Astrocyte (in vitro differentiated cells and primary cell): ENCODE data around the gene FAM110A. TPM values are rescaled to one million over a fixed set of nuclear protein-coding genes. Genes with fewer than 3 reads are reported as not detected.

Experiments
- DNase-seq: peaks from one replicate; pipeline ENCODE4 v3.0.0-alpha.2; 2010; ENCODE audit warnings: low read depth
- FAIRE-seq: peaks from 2 replicates; lab custom pipeline; 2011; peaks lifted over from hg19 to GRCh38; lab: Jason Lieb, UNC
- H2AFZ ChIP-seq: 2 replicates; pipeline ENCODE4 v1.6.0; 2012; ENCODE audit warnings: low read depth, low read length, inconsistent platforms
- H3K27ac ChIP-seq: 2 replicates; pipeline ENCODE4 v1.5.1; 2011; ENCODE audit warnings: low read depth, low read length, inconsistent platforms
- H3K27me3 ChIP-seq: 2 replicates; pipeline ENCODE4 v1.6.0; 2011; ENCODE audit warnings: low read length, inconsistent platforms; ENCODE audit not compliant: insufficient read depth
- H3K36me3 ChIP-seq: 2 replicates; pipeline ENCODE4 v1.5.1; 2011; ENCODE audit warnings: low read length, inconsistent platforms; ENCODE audit not compliant: insufficient read depth
- H3K4me1 ChIP-seq: 2 replicates; pipeline ENCODE4 v1.5.1; 2011; ENCODE audit warnings: low read length, inconsistent platforms; ENCODE audit not compliant: insufficient read depth
- H3K4me2 ChIP-seq: 2 replicates; pipeline ENCODE4 v1.6.0; 2012; ENCODE audit warnings: low read length, inconsistent platforms
- H3K4me3 ChIP-seq: 2 replicates; pipeline ENCODE4 v1.5.1; 2011; ENCODE audit warnings: low read depth, mild to moderate bottlenecking, low read length, inconsistent platforms; ENCODE audit not compliant: insufficient read depth
- H3K79me2 ChIP-seq: 2 replicates; pipeline ENCODE4 v1.6.0; 2012; ENCODE audit warnings: mild to moderate bottlenecking, low read length, inconsistent platforms; ENCODE audit not compliant: insufficient read depth
- H3K9ac ChIP-seq: 2 replicates; pipeline ENCODE4 v1.6.0; 2012; ENCODE audit warnings: mild to moderate bottlenecking, low read length, inconsistent platforms
- H3K9me3 ChIP-seq: 2 replicates; pipeline ENCODE4 v1.5.1; 2012; ENCODE audit warnings: low read depth, mild to moderate bottlenecking, low read length, inconsistent platforms; ENCODE audit not compliant: insufficient read depth
- H4K20me1 ChIP-seq: 2 replicates; pipeline ENCODE4 v1.6.0; 2012; ENCODE audit warnings: low read length, inconsistent platforms; ENCODE audit not compliant: insufficient read depth
- H3K27ac Mint-ChIP-seq: one replicate; pipeline ENCODE4 v1.8.0; 2021; ENCODE audit warnings: mild to moderate bottlenecking, mixed read lengths; ENCODE audit not compliant: unreplicated experiment
- H3K27me3 Mint-ChIP-seq: one replicate; pipeline ENCODE4 v1.8.0; 2021; ENCODE audit warnings: low read depth, mixed read lengths; ENCODE audit not compliant: unreplicated experiment
- H3K36me3 Mint-ChIP-seq: one replicate; pipeline ENCODE4 v1.8.0; 2021; ENCODE audit warnings: low read depth, mixed read lengths; ENCODE audit not compliant: unreplicated experiment
- H3K4me1 Mint-ChIP-seq: one replicate; pipeline ENCODE4 v1.8.0; 2021; ENCODE audit warnings: low read depth, mixed read lengths; ENCODE audit not compliant: unreplicated experiment
- H3K4me3 Mint-ChIP-seq: one replicate; pipeline ENCODE4 v1.8.0; 2021; ENCODE audit warnings: mild to moderate bottlenecking, moderate library complexity, mixed read lengths; ENCODE audit not compliant: unreplicated experiment
- H3K9me3 Mint-ChIP-seq: one replicate; pipeline ENCODE4 v1.8.0; 2021; ENCODE audit warnings: mild to moderate bottlenecking, mixed read lengths; ENCODE audit not compliant: unreplicated experiment
- CTCF ChIP-seq: IDR thresholded peaks from 2 replicates; pipeline ENCODE4 v1.5.1; 2011; ENCODE audit warnings: low read depth, mild to moderate bottlenecking, inconsistent platforms, low read length, moderate library complexity; ENCODE audit not compliant: insufficient read depth
- EZH2 ChIP-seq: IDR thresholded peaks from 2 replicates; pipeline ENCODE4 v1.6.1; 2012; ENCODE audit warnings: mild to moderate bottlenecking, low read length, inconsistent platforms; ENCODE audit not compliant: insufficient read depth
- total RNA-seq: library from RNA; stranded (reverse); gene quantifications from 2 replicates; pipeline ENCODE4 v1.2.1, GENCODE V29; 2021

The FAM110A gene
- total RNA-seq, 1 donor from 2014 or later: 1.4 TPM

- Mint-ChIP-seq H3K27me3 (peaks cover 16% of the 10 kb centered on the region), H3K9me3 (no peaks in the 10 kb centered on the region), H3K4me1 (peaks cover 14% of the 10 kb centered on the region), H3K36me3 (peaks cover 6% of the 10 kb centered on the region), H3K4me3 (no peak overlapping the region), H3K27ac (no peak overlapping the region)
- H3K9ac ChIP-seq: no peak overlapping the region
- H3K4me1 ChIP-seq: peaks cover 15% of the 10 kb centered on the region
- no peak overlapping the region for H3K4me2 ChIP-seq
- FAIRE-seq (no peak), DNase-seq (no peak)
- H2AFZ ChIP-seq: no peak overlapping the region
- no peaks in the 10 kb centered on the region for H3K36me3 ChIP-seq
- no peaks in the 10 kb centered on the region for H4K20me1 ChIP-seq
- no peaks in the 10 kb centered on the region for H3K9me3 ChIP-seq
- no peaks in the 10 kb centered on the region for H3K79me2 ChIP-seq
- no peak overlapping the region for H3K27ac ChIP-seq
- no peak overlapping the region for H3K4me3 ChIP-seq
- TF ChIP-seq EZH2 (no peak), CTCF (no peak)
- no peaks in the 10 kb centered on the region for H3K27me3 ChIP-seq
These were observed 21.1 kb downstream of the FAM110A start for GRCh38 chr20:854601-855000.

GRCh38 chr20:855466-856360 lies 22.2 kb downstream of the FAM110A start:
- no peak overlapping the region for H3K4me3 Mint-ChIP-seq

More at GRCh38 chr20:855466-856360, 22.2 kb downstream of the FAM110A start:
- Histone ChIP-seq H3K27me3 (no peaks in the 10 kb centered on the region), H3K4me1 (peaks cover 15% of the 10 kb centered on the region), H4K20me1 (no peaks in the 10 kb centered on the region), H2AFZ (no peak overlapping the region), H3K4me2 (peak overlapping the region; percentile 56), H3K36me3 (no peaks in the 10 kb centered on the region), H3K9me3 (no peaks in the 10 kb centered on the region), H3K9ac (peak overlapping the region; percentile 8), H3K79me2 (no peaks in the 10 kb centered on the region), H3K27ac (no peak overlapping the region), H3K4me3 (no peak overlapping the region)
- DNase-seq: peak; percentile 22
- peak; percentile 74 for FAIRE-seq
- Mint-ChIP-seq H3K27ac (peak overlapping the region; percentile 53), H3K27me3 (peaks cover 22% of the 10 kb centered on the region), H3K9me3 (no peaks in the 10 kb centered on the region), H3K4me1 (peaks cover 17% of the 10 kb centered on the region), H3K36me3 (peaks cover 5% of the 10 kb centered on the region)
- TF ChIP-seq CTCF: no peak
- TF ChIP-seq EZH2: no peak
